GM18868 (cell line): ENCODE measurements around the gene RGS5.
A peak's percentile ranks its signal among the peaks of the same experiment; 100 is the strongest.

ENCODE experiments used
- ATAC-seq: cut with Tn5 transposase; IDR thresholded peaks from one replicate; pipeline ENCODE4 v1.9.1; 2021; ENCODE audit warnings: mild to moderate bottlenecking, moderate library complexity; ENCODE audit not compliant: unreplicated experiment

Gene RGS5

DNA sequence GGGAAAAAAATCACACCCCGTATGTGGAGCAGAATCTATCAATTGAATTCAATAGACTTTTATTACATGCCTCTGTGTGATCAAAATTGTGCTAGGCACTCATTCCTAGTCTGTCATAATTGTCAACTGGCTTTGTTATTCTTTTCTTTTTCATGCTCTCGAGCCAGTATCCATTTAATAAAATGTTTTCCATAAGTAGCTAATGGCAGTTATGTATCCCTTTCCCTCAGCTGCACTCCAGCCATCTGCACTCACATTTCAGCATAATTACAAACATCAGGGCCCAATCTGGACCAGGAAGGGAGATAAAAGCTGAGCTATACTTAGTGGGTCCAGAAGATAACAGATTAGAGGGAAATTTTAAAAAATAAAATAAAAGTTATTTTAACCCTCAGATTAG lies 15.9 kb downstream of the RGS5 start:
- ATAC-seq = no peak

DNA sequence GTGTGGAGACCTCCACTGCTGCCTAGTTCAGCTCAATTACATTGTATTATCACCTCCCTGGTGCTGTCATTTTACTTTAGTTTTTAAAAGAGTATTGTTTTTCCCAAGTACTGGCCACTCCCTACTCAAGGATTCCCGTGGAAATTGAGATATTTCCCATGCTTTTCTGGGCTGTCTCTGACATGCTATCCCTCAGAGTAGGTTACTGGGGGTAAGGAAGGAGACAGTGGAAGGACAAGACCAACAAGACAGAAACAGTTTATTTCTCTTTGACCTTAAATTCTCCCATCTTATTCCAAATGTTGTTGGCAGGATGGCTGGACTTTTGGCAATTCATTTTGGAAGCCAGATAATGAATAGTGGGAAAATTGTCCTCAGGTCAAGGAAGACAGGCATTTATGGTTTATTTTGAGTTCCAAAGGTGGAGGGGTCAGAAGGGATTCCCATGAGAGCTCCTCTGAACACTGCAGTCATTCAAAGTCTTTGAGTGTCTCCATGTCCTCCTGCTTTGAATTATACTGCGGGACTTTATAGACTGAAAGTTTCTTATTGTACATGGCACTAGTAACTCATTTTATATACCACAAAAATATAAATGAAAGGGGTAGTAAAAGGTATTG lies 20.3 kb downstream of the RGS5 start:
- no peak for ATAC-seq

DNA sequence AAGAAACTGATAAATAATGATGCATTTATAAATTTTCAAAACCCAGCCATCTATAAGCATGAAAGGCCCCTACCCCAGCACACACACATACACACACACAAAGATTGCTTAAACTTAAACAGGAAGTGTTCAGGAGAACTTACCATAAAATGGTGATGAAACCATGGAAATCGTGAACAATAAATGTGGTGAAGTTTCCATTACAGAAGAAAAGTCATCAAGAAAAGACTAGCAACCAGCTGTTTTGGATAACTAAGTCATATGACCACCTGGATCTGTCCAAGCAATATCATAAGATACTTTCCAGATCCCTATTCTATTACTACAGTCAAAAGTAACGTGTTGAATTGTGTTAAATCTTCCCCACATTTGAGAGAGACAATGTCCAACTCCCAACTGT lies 24.1 kb downstream of the RGS5 start:
- ATAC-seq = no peak

GRCh38 chr1:163176797-163177196 lies 25.9 kb downstream of the RGS5 start:
- no peak for ATAC-seq

DNA sequence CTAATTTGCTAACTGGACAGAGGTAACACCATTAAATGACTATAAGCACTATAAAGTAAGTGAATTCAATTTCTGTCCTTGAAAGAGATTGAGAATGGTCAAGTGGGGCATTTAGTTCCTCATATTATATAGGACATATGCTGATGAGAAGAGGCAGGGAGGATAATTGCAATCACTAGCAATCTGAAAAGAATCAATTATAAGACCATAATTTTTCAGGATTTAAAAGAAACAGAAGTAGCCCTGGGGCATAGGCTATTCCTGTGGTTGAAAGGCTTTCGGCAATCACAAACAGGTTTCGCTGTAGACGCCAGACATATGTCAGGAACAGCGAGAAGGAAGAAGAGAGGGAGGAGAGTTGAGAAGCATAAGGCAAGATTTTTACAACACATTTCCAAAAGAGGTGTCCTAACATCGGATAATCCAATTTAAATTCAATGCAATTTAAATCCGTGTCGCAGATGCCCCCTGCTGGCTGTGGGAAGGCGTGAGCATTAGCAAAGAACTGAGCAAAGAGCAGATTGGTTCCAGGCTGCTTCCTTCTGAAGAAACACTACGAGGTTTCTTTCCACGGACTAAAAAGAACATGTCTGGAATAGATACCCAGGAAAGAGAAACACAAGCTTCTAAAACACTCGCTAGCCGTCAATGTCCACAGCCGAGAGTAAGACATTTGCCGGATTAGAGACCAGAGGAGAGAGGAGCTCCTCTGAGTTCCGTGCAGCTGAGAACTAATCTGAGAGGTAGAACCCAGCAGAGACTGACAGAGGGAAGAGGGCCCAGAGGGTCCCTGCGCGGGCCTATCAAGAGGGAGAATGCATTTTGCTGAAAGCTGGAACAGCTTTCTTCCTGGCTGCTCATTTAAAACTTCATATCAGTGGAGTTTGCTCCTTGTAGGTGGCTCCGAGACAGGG lies 27.9 kb downstream of the RGS5 start:
- ATAC-seq = peak; percentile 74

GRCh38 chr1:163173121-163173520 lies 29.6 kb downstream of the RGS5 start:
- ATAC-seq = no peak

- no peak for ATAC-seq
Measured at GRCh38 chr1:163172596-163172995, 30.1 kb downstream of the RGS5 start.

- ATAC-seq = no peak
Measured at GRCh38 chr1:163171826-163172225, 30.9 kb downstream of the RGS5 start.

GRCh38 chr1:163170975-163171676 lies 31.6 kb downstream of the RGS5 start:
- peak; percentile 48 for ATAC-seq

- no peak for ATAC-seq
Measured at GRCh38 chr1:163170331-163170730, 32.4 kb downstream of the RGS5 start.

GRCh38 chr1:163169553-163169952 lies 33.2 kb downstream of the RGS5 start:
- ATAC-seq = no peak

GRCh38 chr1:163168053-163168452 lies 34.7 kb downstream of the RGS5 start:
- ATAC-seq = no peak

GRCh38 chr1:163166886-163167555 lies 35.7 kb downstream of the RGS5 start:
- no peak for ATAC-seq

DNA sequence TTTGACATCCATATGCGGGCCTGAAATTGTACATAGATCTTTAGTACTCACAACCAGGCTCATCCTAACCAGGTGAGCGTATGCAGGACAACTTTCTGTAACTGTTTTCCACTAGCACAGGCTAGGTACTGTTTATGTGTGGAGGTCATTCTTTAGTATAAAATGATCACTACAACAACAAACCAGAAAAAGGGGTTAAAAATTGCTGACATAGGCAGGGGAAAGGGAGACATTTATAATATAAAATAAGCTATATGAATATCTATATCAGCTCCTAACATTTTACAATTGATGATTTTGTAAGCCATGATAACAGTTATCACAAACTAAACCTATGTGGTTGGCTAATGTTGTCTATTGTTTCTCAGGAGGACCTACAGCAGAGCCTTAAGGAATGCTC lies 37.6 kb downstream of the RGS5 start:
- no peak for ATAC-seq

- ATAC-seq = no peak
Measured at GRCh38 chr1:163163881-163164582, 38.7 kb downstream of the RGS5 start.

DNA sequence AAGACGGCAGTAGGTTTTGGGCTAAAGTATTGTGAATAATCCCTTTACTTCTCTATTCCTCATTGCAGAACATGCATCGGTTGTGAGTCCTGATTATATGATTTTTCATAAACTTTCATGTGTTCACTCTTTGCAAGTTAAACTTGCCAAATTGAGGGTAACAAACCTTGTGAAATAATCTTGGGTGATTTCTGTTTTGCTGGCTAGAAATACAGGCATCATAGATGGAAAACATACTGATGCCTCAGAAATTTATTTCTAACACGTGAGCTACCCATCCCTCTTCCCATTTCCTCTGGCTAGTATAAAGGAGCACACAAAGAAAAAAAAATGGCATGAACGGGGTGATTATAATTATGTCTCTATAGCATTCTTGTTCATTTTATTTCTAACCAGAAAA lies 39.6 kb downstream of the RGS5 start:
- ATAC-seq = no peak

DNA sequence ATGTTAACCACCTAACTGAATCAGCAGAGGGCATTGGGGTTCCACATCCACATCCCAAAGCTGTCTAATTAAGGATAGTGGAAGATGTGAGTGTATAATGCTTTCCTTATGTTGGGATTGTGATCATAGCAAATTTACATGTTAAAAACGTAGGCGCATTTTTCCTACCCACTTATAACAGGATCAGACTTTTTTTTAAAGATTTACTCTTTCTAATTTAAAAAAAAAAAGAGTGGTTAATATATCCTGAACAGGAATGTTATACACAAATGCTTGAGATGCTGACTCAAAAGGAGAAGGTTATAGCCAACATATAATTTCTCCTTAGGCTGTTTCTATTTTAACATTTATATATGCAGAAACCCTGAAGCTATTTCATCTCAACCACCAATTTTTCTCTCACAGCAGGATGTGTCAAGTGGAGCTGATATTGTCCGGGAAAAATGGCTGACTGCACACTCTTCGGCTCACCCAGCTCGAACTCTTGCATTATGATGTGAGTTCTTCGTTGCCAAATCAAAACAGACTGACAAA lies 40.3 kb downstream of the RGS5 start:
- ATAC-seq = no peak

GRCh38 chr1:163161841-163162240 lies 40.9 kb downstream of the RGS5 start:
- ATAC-seq = no peak

DNA sequence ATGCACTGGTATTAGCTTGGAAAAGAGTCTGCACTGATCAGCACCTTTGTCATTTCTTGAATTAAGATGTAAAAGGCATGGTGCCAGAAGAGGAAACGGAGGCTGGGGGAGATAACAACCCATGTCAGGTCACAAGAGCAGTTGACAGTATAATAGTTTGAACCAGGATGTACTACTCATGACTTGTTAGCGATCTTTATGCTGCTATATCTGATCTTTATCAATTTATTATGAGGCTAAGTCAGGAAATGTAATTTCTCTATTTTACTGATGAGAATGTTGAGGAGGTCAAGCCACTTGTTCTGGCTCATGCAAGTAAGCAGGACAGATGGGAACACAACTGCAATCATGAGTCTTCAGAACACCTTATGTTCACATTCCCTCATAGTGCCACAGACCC lies 41.4 kb downstream of the RGS5 start:
- ATAC-seq = no peak

- ATAC-seq = no peak
Measured at GRCh38 chr1:163155606-163156005, 47.1 kb downstream of the RGS5 start.
